NCI-H146 (cell line): ENCODE data around the gene QSOX1.
A peak's percentile ranks its signal among the peaks of the same experiment; 100 is the strongest.

Experiments used
- DNase-seq: peaks from one replicate; lab custom pipeline; 2025; lab: John Stamatoyannopoulos, UW

QSOX1 gene

GRCh38 chr1:180252638-180253536 lies 98.2 kb downstream of the QSOX1 start:
- peak; percentile 35 for DNase-seq
